HepG2 (cell line): ENCODE measurements around the gene SLC8B1. TPM values are rescaled to one million over a fixed set of nuclear protein-coding genes. Genes with fewer than 3 reads are reported as not detected.

Experiments used
- ATAC-seq: fragments of 200-7000 bp; cut with Tn5 transposase; 3 replicates; pipeline ENCODE4 v1.9.1; 2020; ENCODE audit warnings: mild to moderate bottlenecking, moderate library complexity
- BruUV-seq: library from RNA; stranded (reverse); fragments of 400-500 nt; replicated peaks from 2 replicates; lab custom pipeline; 2021; lab: Mats Ljungman, UMichigan
- CTCF ChIA-PET: fragments of 300-600 bp; formaldehyde crosslinking; extraction: SDS; loops from one replicate; lab custom pipeline; 2021; ENCODE audit warnings: low total read pairs, inconsistent platforms, low intra/inter-chr PET ratio; lab: Yijun Ruan, JAX
- POLR2A ChIA-PET: fragments of 350-600 bp; sonication (Branson Sonifier 250); formaldehyde crosslinking; loops from one replicate; lab custom pipeline; 2020; ENCODE audit warnings: antibody characterized with exemption, inconsistent platforms; lab: Yijun Ruan, JAX
- DNase-seq: peaks from one replicate; pipeline ENCODE4 v3.0.0-alpha.2; 2015; ENCODE audit warnings: low spot score
- FAIRE-seq: peaks from 3 replicates; lab custom pipeline; 2011; peaks lifted over from hg19 to GRCh38; lab: Jason Lieb, UNC
- H2AFZ ChIP-seq: one replicate; pipeline ENCODE4 v1.6.1; 2011; ENCODE audit warnings: low read length, inconsistent platforms
- H3K27ac ChIP-seq: fragments of 300-600 bp; 3 replicates; pipeline ENCODE4 v1.8.0; 2011; ENCODE audit warnings: mixed run types, mild to moderate bottlenecking, mixed read lengths, low read length, inconsistent platforms; ENCODE audit not compliant: insufficient read depth; ENCODE audit errors: extremely low read length
- H3K27me3 ChIP-seq, 2 experiments: fragments of 200-600 bp in 1 of 2; 2 replicates in 1 of 2; 3 replicates in 1 of 2; pipeline versions ENCODE4 v1.6.0 to v1.8.0; 2011; ENCODE audit warnings: low read length in 2 of 2, mild to moderate bottlenecking in 2 of 2, moderate library complexity in 2 of 2, inconsistent platforms in 1 of 2; ENCODE audit not compliant: insufficient read depth in 2 of 2, control insufficient read depth in 1 of 2
- H3K36me3 ChIP-seq, 2 experiments: fragments of 200-600 bp in 1 of 2; replicated peaks in 1 of 2; 2 replicates in 1 of 2; 3 replicates in 1 of 2; pipeline versions ENCODE4 v1.5.1 to v1.8.0; 2011; ENCODE audit warnings: low read length in 2 of 2, inconsistent platforms in 1 of 2; ENCODE audit not compliant: insufficient read depth in 2 of 2, control insufficient read depth in 1 of 2
- H3K4me1 ChIP-seq: 2 replicates; pipeline ENCODE4 v1.5.1; 2012; ENCODE audit warnings: low read length, inconsistent platforms; ENCODE audit not compliant: insufficient read depth
- H3K4me2 ChIP-seq: 2 replicates; pipeline ENCODE4 v1.6.0; 2011; ENCODE audit warnings: low read depth, low read length, inconsistent platforms
- H3K4me3 ChIP-seq, 3 experiments: fragments of 200-600 bp in 1 of 3; sonication (generic), shearing (Covaris generic) in 1 of 3; replicated peaks in 1 of 3; 2 replicates each; pipeline ENCODE4 v1.5.1; 2011 to 2016; ENCODE audit warnings: low read length in 3 of 3, inconsistent platforms in 2 of 3, low read depth in 2 of 3, mild to moderate bottlenecking in 2 of 3, control low read depth in 1 of 3, mixed read lengths in 1 of 3; ENCODE audit not compliant: insufficient read depth in 1 of 3
- H3K79me2 ChIP-seq: one replicate; pipeline ENCODE4 v1.6.1; 2011; ENCODE audit warnings: low read length, inconsistent platforms; ENCODE audit not compliant: insufficient read depth
- H3K9ac ChIP-seq: 2 replicates; pipeline ENCODE4 v1.6.0; 2011; ENCODE audit warnings: mild to moderate bottlenecking, low read depth, low read length, inconsistent platforms; ENCODE audit not compliant: insufficient read depth
- H3K9me3 ChIP-seq: 2 replicates; pipeline ENCODE4 v1.5.1; 2012; ENCODE audit warnings: mild to moderate bottlenecking, low read length
- H4K20me1 ChIP-seq: 2 replicates; pipeline ENCODE4 v1.6.0; 2011; ENCODE audit warnings: inconsistent platforms, mild to moderate bottlenecking, low read length, moderate library complexity; ENCODE audit not compliant: insufficient read depth
- DMAP1 ChIP-seq: IDR thresholded peaks from 2 replicates; pipeline ENCODE4 v1.6.1; 2016
- ISL2 ChIP-seq: sonication (generic); formaldehyde crosslinking; IDR thresholded peaks from 2 replicates; pipeline ENCODE4 v1.5.0; 2020; ENCODE audit warnings: missing genetic modification reagents
- MAFF ChIP-seq: IDR thresholded peaks from 2 replicates; pipeline ENCODE4 v1.6.1; 2011; ENCODE audit warnings: low read depth, low read length, improper control_type of control experiment
- TAF15 ChIP-seq: fragments of 200-400 bp; formaldehyde crosslinking; IDR thresholded peaks from one replicate; pipeline ENCODE4 v1.6.1; 2018; ENCODE audit warnings: mild to moderate bottlenecking, low read depth, low read length; ENCODE audit not compliant: poor library complexity, severe bottlenecking
- ZBTB21 ChIP-seq: sonication (generic); formaldehyde crosslinking; IDR thresholded peaks from 2 replicates; pipeline ENCODE4 v1.4.0; 2020; ENCODE audit warnings: missing genetic modification reagents
- ZNF101 ChIP-seq: sonication (generic); formaldehyde crosslinking; IDR thresholded peaks from 2 replicates; pipeline ENCODE4 v1.4.0; 2020; ENCODE audit warnings: mild to moderate bottlenecking, low read depth, missing genetic modification reagents, borderline replicate concordance
- ZNF484 ChIP-seq: sonication (generic); formaldehyde crosslinking; IDR thresholded peaks from 2 replicates; pipeline ENCODE4 v1.5.1; 2020; ENCODE audit warnings: mild to moderate bottlenecking, low read depth, missing genetic modification reagents, borderline replicate concordance
- ZSCAN22 ChIP-seq: sonication (generic); formaldehyde crosslinking; IDR thresholded peaks from 2 replicates; pipeline ENCODE4 v1.4.0; 2020; ENCODE audit warnings: mild to moderate bottlenecking, missing genetic modification reagents
- ZSCAN30 ChIP-seq: sonication (generic); formaldehyde crosslinking; IDR thresholded peaks from 2 replicates; pipeline ENCODE4 v1.5.0; 2020; ENCODE audit warnings: mild to moderate bottlenecking, missing genetic modification reagents
- WGBS: methylation state at CpG from one replicate; pipeline ENCODE4 v1.1.6; 2017; ENCODE audit warnings: low lambda C conversion rate; 5-methylcytosine and 5-hydroxymethylcytosine counted together
- in situ Hi-C: cut with HindIII; loops from 2 replicates; pipeline ENCODE4 v1.10.0; 2017; ENCODE audit warnings: low pct_unique_long_range_greater_than_20kb; ENCODE audit not compliant: extremely low pct_ligation_motif_present
- intact Hi-C: fragments of 100-400 bp; cut with micrococcal nuclease; formaldehyde crosslinking; loops from one replicate; pipeline ENCODE4 v1.10.0; 2022; ENCODE audit not compliant: unreplicated experiment
- polyA plus RNA-seq, 8 experiments: library from polyadenylated mRNA; depleted of rRNA in 3 of 8; stranded (reverse) in 7 of 8; unstranded in 1 of 8; fragments of >200 nt; fragmentation: Illumina TruSeq in 4 of 8; extraction: Trizol in 4 of 8; gene quantifications; 2 replicates each; pipeline versions ENCODE4 v1.2.1 to v1.2.3, GENCODE V29; 2011 to 2016; ENCODE audit warnings: low read depth in 4 of 8, missing spikeins in 1 of 8, mixed read lengths in 1 of 8; ENCODE audit not compliant: insufficient read depth in 1 of 8
- total RNA-seq, 5 experiments: library from RNA; depleted of rRNA; stranded (reverse); fragments of >200 nt; fragmentation: Illumina TruSeq; extraction: Trizol; gene quantifications; 2 replicates each; pipeline ENCODE4 v1.2.3, GENCODE V29; 2016; ENCODE audit warnings: low read depth in 1 of 5
- TF ChIP-seq, protein P1 (sequence below): IDR thresholded peaks from 2 replicates; pipeline ENCODE4 v1.6.1; 2016; ENCODE audit warnings: missing compliant biosample characterization, missing genetic modification reagents, borderline replicate concordance
- TF ChIP-seq, protein P2 (sequence below): sonication (generic); formaldehyde crosslinking; IDR thresholded peaks from 2 replicates; pipeline ENCODE4 v1.4.0; 2020; ENCODE audit warnings: missing genetic modification reagents
- TF ChIP-seq, protein P3 (sequence below): sonication (generic); formaldehyde crosslinking; IDR thresholded peaks from 2 replicates; pipeline ENCODE4 v1.4.0; 2020; ENCODE audit warnings: missing genetic modification reagents, borderline replicate concordance
- TF ChIP-seq, protein P4 (sequence below): sonication (generic); formaldehyde crosslinking; IDR thresholded peaks from 2 replicates; pipeline ENCODE4 v1.5.1; 2020; ENCODE audit warnings: missing genetic modification reagents, mild to moderate bottlenecking, borderline replicate concordance

The SLC8B1 gene
- total and polyA plus RNA-seq, 2 of the 13 experiments (the other 11 are each of a cell fraction or from before 2014, with no cell fraction given), result 6.8 to 8.0 TPM

DNA sequence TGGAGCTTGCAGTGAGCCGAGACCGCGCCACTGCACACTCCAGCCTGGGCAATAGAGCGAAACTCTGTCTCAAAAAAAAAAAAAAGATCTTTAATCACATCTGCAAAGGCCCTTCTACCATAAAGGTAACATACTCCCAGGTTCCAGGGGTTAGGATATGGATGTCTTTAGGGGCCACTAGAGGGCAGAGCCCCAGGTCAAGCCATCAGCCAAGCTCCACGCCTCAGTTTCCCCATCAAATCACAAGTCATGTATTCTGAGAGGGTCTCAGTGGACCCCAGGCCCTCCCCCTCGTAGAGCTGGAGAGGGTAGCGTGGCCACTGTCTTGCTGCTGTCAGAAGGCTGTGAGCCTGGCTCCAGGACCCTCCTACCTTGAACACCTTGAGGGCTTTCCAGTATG is 18.8 kb downstream of the SLC8B1 start:
- Histone ChIP-seq H3K9me3 (no peaks in the 10 kb centered on the region), H3K4me1 (no peaks in the 10 kb centered on the region), H2AFZ (no peak overlapping the region), H3K27me3 (no peaks in the 10 kb centered on the region), H3K9ac (no peak overlapping the region), H3K4me3 (no peak overlapping the region), H4K20me1 (no peaks in the 10 kb centered on the region), H3K27ac (no peak overlapping the region), H3K36me3 (peaks cover 5 to 7% of the 10 kb centered on the region in 2 experiments; a peak in 1 of 5 replicates), H3K4me2 (no peak overlapping the region), H3K79me2 (no peaks in the 10 kb centered on the region)
- TF ChIP-seq, protein P1, sequence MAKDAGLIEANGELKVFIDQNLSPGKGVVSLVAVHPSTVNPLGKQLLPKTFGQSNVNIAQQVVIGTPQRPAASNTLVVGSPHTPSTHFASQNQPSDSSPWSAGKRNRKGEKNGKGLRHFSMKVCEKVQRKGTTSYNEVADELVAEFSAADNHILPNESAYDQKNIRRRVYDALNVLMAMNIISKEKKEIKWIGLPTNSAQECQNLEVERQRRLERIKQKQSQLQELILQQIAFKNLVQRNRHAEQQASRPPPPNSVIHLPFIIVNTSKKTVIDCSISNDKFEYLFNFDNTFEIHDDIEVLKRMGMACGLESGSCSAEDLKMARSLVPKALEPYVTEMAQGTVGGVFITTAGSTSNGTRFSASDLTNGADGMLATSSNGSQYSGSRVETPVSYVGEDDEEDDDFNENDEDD, result no peak
- TF ChIP-seq ZNF484 (CRISPR knock-in tag), result no peak
- 89% methylated on average over 6 of the region's 7 CpGs for WGBS
- in situ Hi-C loops, result no loop called here
- FAIRE-seq, result no peak
- ChIA-PET POLR2A (interaction anchor here (1.8 kb wide), 1 partner anchor 19 kb away, joined by 6 read pairs; the partner anchor contains the start of gene SLC8B1), CTCF (no interaction called here)
- intact Hi-C loops, result no loop called here
- no peak for ATAC-seq
- BruUV-seq, result no TSS peak
- no peak for DNase-seq

DNA sequence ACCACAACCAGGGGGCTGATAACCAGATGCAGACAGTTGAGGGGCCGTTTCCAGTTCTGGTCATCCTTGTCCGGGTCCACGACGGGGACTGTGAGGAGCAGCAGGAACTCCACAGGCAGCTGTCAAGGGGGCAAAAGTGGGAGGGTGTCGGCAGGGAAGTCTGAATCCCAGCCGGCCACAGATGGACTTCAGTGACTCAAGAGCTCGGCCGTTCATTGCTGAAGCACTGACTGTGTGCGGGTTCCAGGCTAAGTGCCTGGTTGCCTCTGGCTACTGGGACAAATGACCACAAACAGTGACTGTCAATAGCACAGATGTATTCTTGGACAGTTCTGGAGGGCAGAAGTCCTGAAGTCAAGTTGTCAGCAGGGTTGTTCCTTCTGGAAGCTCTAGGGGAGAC is 19.6 kb downstream of the SLC8B1 start:
- Histone ChIP-seq H2AFZ (no peak overlapping the region), H3K27ac (no peak overlapping the region), H3K4me2 (no peak overlapping the region), H3K9ac (no peak overlapping the region), H3K4me3 (no peak overlapping the region), H3K79me2 (no peaks in the 10 kb centered on the region), H3K27me3 (no peaks in the 10 kb centered on the region), H3K9me3 (no peaks in the 10 kb centered on the region), H3K4me1 (no peaks in the 10 kb centered on the region), H3K36me3 (peaks cover 5 to 7% of the 10 kb centered on the region in 2 experiments; a peak in 1 of 5 replicates), H4K20me1 (no peaks in the 10 kb centered on the region)
- ChIA-PET POLR2A (interaction anchor here (1.8 kb wide), 1 partner anchor 20 kb away, joined by 6 read pairs; the partner anchor contains the start of gene SLC8B1), CTCF (no interaction called here)
- DNase-seq (no peak), ATAC-seq (no peak), FAIRE-seq (no peak)
- intact Hi-C loops, result no loop called here
- BruUV-seq, result no TSS peak
- in situ Hi-C loops, result no loop called here
- 95% methylated on average over 9 of the region's 9 CpGs for WGBS
- TF ChIP-seq, protein P2, sequence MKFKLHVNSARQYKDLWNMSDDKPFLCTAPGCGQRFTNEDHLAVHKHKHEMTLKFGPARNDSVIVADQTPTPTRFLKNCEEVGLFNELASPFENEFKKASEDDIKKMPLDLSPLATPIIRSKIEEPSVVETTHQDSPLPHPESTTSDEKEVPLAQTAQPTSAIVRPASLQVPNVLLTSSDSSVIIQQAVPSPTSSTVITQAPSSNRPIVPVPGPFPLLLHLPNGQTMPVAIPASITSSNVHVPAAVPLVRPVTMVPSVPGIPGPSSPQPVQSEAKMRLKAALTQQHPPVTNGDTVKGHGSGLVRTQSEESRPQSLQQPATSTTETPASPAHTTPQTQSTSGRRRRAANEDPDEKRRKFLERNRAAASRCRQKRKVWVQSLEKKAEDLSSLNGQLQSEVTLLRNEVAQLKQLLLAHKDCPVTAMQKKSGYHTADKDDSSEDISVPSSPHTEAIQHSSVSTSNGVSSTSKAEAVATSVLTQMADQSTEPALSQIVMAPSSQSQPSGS, result no peak
- no peak for TF ChIP-seq ISL2
- TF ChIP-seq ZNF101 (CRISPR knock-in tag), result no peak
- TF ChIP-seq, protein P3, sequence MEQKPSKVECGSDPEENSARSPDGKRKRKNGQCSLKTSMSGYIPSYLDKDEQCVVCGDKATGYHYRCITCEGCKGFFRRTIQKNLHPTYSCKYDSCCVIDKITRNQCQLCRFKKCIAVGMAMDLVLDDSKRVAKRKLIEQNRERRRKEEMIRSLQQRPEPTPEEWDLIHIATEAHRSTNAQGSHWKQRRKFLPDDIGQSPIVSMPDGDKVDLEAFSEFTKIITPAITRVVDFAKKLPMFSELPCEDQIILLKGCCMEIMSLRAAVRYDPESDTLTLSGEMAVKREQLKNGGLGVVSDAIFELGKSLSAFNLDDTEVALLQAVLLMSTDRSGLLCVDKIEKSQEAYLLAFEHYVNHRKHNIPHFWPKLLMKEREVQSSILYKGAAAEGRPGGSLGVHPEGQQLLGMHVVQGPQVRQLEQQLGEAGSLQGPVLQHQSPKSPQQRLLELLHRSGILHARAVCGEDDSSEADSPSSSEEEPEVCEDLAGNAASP (CRISPR knock-in tag), result no peak
- TF ChIP-seq, protein P4, sequence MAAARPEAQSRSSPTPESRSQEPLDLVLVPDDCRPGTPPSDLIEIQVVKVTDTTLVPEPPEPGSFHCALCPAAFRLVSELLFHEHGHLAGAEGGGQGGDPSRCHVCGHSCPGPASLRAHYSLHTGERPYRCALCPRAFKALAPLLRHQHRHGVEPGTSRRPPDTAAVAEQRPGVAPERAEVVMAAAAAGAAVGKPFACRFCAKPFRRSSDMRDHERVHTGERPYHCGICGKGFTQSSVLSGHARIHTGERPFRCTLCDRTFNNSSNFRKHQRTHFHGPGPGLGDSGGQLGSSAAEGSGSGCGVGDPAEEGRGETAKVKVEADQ (CRISPR knock-in tag), result no peak
- no peak for TF ChIP-seq ZSCAN30 (CRISPR knock-in tag)
- TF ChIP-seq MAFF, result no peak
- TF ChIP-seq TAF15, result no peak
- TF ChIP-seq DMAP1, result no peak
- TF ChIP-seq ZSCAN22 (CRISPR knock-in tag), result no peak
- no peak for TF ChIP-seq ZBTB21 (CRISPR knock-in tag)
